Measurements from ENCODE around the gene CCDC170. TPM values are rescaled to one million over a fixed set of nuclear protein-coding genes. Genes with fewer than 3 reads are reported as not detected.

The CCDC170 gene
- total and polyA plus RNA-seq, 9 of the 15 experiments (the other 6 are each of a cell fraction or from before 2014, with no cell fraction given) = 0.01 to 0.18 (median 0.05) TPM; not detected in 6

DNA sequence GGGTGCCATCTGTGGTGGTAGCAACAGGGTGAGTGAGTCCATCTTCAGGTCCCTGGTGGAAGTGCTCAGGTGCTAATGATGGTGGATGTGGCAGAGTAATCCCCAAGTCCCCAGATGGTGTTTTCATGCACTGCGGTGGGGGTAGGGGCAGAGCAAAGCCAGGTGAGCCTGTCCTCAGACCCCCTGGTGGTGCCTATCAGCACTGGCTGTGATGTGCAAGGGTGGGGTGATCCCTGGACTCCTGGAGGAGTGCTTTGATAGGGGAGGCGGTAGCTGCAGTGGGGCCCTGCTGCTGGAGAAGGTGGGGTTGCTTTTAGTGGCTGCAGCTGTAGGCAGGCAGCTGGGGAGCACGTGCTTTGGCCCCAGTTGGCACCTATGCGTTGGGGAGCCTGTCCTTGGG lies 70.8 kb downstream of the CCDC170 start:
- Histone ChIP-seq H2AFZ (ENCODE audit: low read depth, low read length) (no peak overlapping the region), H3K9ac (ENCODE audit: insufficient read depth in 1 of 2, low read depth in 2 of 2, low read length in 2 of 2) (no peak overlapping the region), H3K4me2 (ENCODE audit: insufficient read depth, low read length) (no peak overlapping the region), H3K9me3 (replicated peaks; ENCODE audit: control insufficient read depth, insufficient read depth, low read depth, low read length) (no peaks in the 10 kb centered on the region; the same call in 1 of the 2 replicates), H3K79me2 (ENCODE audit: control insufficient read depth, insufficient read depth, low read length) (no peaks in the 10 kb centered on the region), H4K20me1 (replicated peaks; ENCODE audit: control insufficient read depth, insufficient read depth, low read length) (0 out of 2 replicates have a peak, but pooled peaks cover 2% of the 10 kb centered on the region), H3K36me3 (ENCODE audit: control insufficient read depth, insufficient read depth, low read length) (no peaks in the 10 kb centered on the region), H3K4me1 (replicated peaks in 1 of 2; ENCODE audit: control insufficient read depth in 2 of 2, insufficient read depth in 2 of 2, low read length in 2 of 2) (no peaks in the 10 kb centered on the region), H3K4me3 (no peak overlapping the region), H3K9me1 (ENCODE audit: control insufficient read depth, insufficient read depth, low read length) (no peaks in the 10 kb centered on the region), H3K27ac (ENCODE audit: extremely low read depth, low read depth, low read length) (no peak overlapping the region), H3K27me3 (ENCODE audit: control insufficient read depth in 2 of 2, insufficient read depth in 2 of 2, low read length in 2 of 2) (0 out of 5 replicates have a peak, but pooled peaks cover 0 to 3% of the 10 kb centered on the region in 2 experiments)
- DNase-seq (ENCODE audit: extremely low read depth in 1 of 4, low spot score in 3 of 4) = no peak
- ATAC-seq = no peak
- WGBS (ENCODE audit: insufficient coverage, low coverage, missing lambda C conversion rate) = 0% methylated on average over 4 of the region's 4 CpGs
- FAIRE-seq = no peak
- intact Hi-C loops (cut with micrococcal nuclease) (no loop called here), in situ Hi-C loops (cut with MboI) (no loop called here)
- ChIA-PET CTCF (ENCODE audit: low intra/inter-chr PET ratio) (no interaction called here), POLR2A (no interaction called here)
- BruUV-seq (replicated peaks) = no TSS peak
- TF ChIP-seq HNRNPK (IDR thresholded peaks at IDR 0.05; ENCODE audit: low read depth, low read length, poor library complexity, severe bottlenecking) (no peak), RHOXF2B (CRISPR knock-in tag; conservative IDR thresholded peaks at IDR 0.05) (no peak), EP400 (IDR thresholded peaks at IDR 0.05) (no peak), ARHGAP35 (IDR thresholded peaks at IDR 0.05; ENCODE audit: partially characterized antibody) (no peak), ZBTB17 (CRISPR knock-in tag; IDR thresholded peaks at IDR 0.05) (no peak)
- TF ChIP-seq, protein P1, sequence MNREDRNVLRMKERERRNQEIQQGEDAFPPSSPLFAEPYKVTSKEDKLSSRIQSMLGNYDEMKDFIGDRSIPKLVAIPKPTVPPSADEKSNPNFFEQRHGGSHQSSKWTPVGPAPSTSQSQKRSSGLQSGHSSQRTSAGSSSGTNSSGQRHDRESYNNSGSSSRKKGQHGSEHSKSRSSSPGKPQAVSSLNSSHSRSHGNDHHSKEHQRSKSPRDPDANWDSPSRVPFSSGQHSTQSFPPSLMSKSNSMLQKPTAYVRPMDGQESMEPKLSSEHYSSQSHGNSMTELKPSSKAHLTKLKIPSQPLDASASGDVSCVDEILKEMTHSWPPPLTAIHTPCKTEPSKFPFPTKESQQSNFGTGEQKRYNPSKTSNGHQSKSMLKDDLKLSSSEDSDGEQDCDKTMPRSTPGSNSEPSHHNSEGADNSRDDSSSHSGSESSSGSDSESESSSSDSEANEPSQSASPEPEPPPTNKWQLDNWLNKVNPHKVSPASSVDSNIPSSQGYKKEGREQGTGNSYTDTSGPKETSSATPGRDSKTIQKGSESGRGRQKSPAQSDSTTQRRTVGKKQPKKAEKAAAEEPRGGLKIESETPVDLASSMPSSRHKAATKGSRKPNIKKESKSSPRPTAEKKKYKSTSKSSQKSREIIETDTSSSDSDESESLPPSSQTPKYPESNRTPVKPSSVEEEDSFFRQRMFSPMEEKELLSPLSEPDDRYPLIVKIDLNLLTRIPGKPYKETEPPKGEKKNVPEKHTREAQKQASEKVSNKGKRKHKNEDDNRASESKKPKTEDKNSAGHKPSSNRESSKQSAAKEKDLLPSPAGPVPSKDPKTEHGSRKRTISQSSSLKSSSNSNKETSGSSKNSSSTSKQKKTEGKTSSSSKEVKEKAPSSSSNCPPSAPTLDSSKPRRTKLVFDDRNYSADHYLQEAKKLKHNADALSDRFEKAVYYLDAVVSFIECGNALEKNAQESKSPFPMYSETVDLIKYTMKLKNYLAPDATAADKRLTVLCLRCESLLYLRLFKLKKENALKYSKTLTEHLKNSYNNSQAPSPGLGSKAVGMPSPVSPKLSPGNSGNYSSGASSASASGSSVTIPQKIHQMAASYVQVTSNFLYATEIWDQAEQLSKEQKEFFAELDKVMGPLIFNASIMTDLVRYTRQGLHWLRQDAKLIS (CRISPR knock-in tag; IDR thresholded peaks at IDR 0.05) = no peak
